ENCODE results near the gene NELFE.
"Not testable (repeated sequence)": the region's sequence is repeated elsewhere in the genome, so short reads cannot be mapped to it uniquely, and the experiment has no call there.

NELFE gene, protein sequence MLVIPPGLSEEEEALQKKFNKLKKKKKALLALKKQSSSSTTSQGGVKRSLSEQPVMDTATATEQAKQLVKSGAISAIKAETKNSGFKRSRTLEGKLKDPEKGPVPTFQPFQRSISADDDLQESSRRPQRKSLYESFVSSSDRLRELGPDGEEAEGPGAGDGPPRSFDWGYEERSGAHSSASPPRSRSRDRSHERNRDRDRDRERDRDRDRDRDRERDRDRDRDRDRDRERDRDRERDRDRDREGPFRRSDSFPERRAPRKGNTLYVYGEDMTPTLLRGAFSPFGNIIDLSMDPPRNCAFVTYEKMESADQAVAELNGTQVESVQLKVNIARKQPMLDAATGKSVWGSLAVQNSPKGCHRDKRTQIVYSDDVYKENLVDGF

DNA sequence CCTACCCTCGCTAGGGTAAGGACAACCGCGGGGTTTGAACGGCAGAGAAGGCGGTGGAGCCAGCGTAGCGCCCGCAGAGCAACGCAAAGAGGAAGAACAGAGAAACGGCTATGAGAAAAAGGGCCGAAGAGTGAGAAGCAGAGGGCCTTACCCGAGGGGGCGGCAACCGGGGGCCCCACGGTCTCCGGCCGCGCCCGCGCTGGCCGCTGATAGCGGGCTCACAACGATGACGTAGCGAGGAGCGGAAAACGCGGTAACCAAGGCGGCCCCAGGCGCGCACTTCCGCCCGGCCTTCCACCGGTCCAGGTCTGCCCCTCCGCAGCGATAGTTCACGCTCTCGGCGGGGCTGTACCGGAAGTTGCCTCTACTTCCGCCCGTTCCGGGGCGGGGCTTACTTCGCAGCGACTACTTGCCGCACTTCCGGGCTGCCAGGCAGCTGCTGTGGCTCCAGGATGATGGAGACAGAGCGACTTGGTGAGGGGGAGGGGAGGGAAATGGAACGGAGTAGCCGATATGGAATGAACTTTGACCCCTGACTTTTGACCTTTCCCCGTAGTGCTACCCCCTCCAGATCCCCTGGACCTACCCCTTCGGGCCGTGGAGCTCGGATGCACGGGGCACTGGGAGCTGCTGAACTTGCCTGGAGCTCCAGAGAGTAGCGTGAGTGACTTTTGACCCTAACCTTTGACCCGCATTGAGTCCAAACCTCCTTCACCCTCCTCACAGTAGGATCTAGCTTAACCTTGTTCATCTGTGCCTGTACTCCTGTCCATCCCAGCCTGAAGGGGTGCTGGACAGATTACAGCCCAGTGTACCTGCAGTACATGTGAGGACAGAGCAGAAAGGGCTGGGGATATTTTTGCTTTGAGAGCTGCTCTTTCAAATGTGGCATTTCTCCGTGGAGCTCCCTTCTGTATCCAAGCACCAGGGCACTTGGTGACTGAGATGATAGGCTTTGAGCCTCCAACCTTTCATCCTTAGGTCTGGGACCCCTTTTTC is at the start of gene NELFE, which contains the start of gene SKIC2:
Gene NELFE, minus strand, starts transcription at position 231 of the 999 bp plus-strand sequence. CDS start 525 bp downstream, outside the sequence.
Gene SKIC2, plus strand, starts transcription at position 435 of the 999 bp plus-strand sequence. Its CDS starts 18 bp downstream, at position 453.
- peak; percentile 87 for FAIRE-seq

DNA sequence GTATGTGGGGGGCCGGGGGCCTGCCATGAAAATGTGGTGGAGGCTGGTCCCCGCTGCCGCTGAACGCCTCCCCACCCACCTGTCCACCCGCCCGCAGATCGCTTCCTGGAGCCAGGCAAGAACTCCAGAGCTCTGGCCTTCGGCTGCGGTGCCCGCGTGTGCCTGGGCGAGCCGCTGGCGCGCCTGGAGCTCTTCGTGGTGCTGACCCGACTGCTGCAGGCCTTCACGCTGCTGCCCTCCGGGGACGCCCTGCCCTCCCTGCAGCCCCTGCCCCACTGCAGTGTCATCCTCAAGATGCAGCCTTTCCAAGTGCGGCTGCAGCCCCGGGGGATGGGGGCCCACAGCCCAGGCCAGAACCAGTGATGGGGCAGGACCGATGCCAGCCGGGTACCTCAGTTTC is 49.3 kb upstream of the NELFE start:
- FAIRE-seq: not testable (repeated sequence)

DNA sequence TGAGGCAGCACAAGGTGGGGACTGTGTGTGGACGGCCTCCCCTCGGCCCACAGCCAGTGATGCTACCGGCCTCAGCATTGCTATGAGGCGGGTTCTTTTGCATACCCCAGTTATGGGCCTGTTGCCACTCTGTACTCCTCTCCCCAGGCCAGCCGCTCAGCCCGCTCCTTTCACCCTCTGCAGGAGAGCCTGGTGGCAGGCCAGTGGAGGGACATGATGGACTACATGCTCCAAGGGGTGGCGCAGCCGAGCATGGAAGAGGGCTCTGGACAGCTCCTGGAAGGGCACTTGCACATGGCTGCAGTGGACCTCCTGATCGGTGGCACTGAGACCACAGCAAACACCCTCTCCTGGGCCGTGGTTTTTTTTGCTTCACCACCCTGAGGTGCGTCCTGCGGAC is 48.3 kb upstream of the NELFE start:
- FAIRE-seq: not testable (repeated sequence)

DNA sequence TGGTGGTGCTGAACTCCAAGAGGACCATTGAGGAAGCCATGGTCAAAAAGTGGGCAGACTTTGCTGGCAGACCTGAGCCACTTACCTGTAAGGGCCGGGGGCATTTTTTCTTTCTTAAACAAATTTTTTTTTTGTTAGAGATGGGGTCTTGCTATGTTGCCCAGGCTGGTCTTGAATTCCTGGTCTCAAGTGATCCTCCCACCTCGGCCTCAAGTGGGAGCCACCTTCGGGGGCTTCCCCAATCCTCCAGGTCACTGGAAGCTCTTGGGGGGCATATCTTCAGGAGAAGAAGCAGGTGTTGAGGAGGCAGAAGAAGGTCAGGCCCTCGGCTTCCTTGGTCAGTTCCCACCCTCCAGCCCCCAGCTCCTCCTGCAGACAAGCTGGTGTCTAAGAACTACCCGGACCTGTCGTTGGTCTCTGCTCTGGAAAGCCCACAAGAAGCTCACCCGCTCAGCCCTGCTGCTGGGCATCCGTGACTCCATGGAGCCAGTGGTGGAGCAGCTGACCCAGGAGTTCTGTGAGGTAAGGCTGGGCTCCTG is 47.3 kb upstream of the NELFE start:
- FAIRE-seq: not testable (repeated sequence)

DNA sequence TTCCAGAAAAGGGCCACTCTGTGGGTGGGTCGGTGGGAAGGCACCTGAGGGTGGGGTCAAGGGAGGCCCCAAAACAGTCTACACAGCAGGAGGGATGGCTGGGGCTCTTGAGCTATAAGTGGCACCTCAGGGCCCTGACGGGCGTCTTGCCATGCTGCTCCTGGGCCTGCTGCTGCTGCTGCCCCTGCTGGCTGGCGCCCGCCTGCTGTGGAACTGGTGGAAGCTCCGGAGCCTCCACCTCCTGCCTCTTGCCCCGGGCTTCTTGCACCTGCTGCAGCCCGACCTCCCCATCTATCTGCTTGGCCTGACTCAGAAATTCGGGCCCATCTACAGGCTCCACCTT is 46.7 kb upstream of the NELFE start:
- FAIRE-seq: not testable (repeated sequence)

DNA sequence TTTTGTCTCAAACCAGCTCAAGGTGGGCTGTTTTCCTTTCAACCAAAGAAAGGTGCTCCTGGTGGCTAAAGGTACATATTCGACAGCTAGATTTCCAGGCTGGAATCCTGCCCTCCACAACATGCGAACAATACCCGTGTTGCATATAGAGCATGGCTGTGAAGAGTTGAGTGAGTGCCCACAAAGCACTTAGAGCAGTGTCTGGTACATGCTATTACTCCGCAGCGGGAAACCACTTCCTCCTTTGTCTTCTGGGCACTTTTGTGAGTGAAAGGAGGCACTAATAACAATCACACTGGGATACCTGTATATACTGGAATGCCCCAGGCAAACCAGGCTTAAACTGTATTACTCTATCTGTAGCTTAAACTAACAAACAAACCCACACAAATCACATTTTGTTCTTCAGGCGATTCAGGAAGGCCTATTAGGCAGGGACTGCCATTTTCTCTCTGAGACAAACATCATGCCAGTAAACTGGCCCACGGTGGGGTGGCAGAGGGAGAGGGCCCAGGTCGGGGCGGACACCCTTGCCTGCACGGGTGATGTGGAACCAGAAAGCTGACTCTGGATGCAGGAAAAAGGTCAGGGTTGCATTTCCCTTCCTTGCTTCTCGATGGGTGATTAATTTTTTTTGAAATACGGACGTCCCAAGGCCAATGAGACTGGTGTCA is 46.2 kb upstream of the NELFE start:
- FAIRE-seq: not testable (repeated sequence)

DNA sequence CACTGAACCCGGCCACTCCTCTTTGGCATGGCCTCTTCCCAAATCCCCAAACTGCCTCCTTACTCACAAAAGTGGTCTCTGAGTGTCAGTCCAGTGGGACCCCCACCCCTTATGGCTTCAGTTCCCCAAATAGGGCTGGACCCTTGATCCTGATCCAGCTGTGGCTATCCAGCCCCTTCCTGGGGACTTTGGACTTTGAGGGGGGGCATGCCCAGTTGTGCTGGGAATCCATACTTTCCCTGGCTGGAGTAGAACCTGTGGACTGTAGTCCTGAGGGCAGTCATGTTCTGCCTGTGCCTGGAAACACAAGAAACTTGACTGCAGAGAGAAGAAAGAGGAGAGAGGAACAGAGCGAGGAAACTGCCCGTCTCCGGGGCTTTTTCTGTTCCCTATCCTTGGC is 45.6 kb upstream of the NELFE start:
- not testable (repeated sequence) for FAIRE-seq

DNA sequence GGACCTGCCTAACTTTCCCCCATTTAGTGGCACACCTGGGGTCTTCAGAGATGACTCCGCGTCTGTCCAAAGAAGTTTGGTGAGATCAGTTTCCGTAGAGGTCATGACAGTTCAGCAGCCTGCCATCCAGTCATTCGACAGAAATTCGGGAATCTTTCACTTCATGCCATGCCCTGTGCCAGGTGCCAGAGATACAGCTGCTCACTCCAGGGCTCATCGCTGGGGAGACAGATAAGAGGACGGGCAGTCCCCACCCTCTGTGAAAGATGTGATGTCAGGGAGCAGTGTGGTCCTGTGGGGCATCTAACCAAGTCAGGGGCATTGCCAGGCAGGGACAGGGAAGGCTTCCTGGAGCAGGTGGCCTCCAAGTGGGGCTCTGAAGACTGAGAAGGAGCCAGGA is 44.5 kb upstream of the NELFE start:
- FAIRE-seq: not testable (repeated sequence)

DNA sequence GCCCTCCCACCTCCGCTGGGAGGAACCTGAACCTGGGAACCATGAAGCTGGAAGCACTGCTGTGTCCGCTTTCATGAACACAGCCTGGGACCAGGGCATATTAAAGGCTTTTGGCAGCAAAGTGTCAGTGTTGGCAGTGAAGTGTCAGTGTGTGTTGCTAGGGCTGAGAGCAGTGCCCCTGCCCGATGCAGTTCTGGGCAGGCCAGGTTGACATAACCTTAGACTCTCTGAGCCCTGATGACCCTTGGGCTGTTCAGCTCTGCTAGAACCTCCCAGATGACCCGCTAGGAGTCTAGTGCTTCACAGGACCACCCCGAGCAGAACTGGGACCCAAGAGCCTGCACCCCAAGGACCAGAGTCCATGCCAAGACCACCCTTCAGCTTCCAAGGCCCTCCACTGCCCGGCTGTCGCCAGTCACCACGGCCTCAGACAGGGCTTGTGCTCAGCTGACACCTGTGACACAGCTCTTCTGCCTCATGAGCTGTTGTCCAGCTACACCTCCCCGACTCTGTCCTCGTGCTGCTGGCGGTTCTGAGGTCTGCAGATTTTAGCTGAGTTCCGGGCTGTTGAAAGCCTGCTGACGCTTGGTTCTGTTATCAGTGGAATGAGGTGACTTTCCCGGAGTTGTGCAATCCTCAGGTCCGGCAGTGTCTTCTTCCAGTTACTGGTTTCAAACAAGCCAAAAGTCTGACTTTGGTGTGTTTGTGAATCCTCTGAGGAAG is 43.9 kb upstream of the NELFE start:
- not testable (repeated sequence) for FAIRE-seq

DNA sequence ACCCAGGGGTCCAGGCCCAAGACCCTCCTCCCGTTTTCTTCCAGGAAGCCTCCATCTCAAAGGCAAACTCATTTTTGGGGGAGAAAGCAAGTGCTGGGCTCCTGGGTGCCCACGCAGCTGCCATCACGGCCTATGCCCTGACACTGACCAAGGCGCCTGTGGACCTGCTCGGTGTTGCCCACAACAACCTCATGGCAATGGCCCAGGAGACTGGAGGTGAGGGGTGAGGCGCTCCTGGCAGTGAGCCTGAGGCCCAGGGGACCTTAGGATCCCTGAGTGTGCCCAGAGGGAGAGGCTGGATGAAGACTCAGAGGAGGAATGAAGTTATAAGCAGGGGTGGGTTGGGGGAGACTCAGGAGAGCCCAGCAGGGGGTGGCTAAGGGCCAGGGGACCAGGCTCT is 37.6 kb upstream of the NELFE start:
- not testable (repeated sequence) for FAIRE-seq

DNA sequence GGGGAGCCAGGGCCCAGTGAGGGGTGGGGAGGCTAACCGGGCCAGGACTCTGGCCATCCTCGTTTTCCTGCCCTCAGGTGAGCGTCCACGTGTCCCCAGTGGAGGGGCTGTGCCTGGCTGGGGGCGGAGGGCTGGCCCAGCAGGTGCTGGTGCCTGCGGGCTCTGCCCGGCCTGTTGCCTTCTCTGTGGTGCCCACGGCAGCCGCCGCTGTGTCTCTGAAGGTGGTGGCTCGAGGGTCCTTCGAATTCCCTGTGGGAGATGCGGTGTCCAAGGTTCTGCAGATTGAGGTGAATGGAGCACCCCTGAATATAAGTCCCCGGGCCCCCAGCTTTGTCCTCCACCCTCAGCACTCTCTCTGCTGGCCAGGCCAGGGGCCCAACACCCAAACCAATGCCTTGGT is 35.6 kb upstream of the NELFE start:
- not testable (repeated sequence) for FAIRE-seq

DNA sequence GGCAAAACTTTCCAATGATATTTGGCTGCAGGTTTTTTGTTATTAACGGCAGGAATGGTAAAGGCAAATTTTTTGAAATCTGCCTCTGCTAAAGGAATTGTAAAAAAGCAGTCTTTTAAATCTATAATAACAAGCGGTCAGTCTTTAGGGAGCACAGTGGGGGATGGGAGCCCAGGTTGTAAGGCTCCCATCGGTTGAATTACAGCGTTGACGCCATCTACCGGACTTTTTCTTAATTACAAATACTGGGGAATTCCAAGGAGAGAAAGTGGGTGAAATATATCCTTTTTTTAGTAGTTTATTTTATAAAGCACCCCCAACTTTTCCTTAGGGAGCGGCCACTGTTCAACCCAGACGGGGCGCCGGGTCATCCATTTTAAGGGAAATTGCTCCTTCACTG is 30.6 kb upstream of the NELFE start:
- FAIRE-seq: not testable (repeated sequence)

DNA sequence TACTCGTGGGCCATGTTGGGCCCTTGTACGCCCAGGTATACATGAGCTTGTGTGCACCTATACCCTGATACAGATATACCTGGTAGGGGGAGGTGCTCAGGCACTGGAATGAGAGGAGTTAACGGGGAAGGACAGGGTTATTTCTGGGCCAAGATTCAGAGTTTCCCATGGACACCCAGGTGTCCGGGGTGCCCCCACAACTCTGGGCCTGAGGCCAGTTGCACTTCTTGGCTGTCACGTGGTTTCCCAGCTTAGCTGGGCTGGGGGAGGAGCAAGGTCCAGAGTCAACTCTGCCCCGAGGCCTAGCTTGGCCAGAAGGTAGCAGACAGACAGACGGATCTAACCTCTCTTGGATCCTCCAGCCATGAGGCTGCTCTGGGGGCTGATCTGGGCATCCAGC is 23.0 kb upstream of the NELFE start, which contains the start of gene C4A:
Gene C4A, plus strand, starts transcription at position 314 of the 400 bp plus-strand sequence. Its CDS starts 51 bp downstream, at position 365.
- not testable (repeated sequence) for FAIRE-seq

DNA sequence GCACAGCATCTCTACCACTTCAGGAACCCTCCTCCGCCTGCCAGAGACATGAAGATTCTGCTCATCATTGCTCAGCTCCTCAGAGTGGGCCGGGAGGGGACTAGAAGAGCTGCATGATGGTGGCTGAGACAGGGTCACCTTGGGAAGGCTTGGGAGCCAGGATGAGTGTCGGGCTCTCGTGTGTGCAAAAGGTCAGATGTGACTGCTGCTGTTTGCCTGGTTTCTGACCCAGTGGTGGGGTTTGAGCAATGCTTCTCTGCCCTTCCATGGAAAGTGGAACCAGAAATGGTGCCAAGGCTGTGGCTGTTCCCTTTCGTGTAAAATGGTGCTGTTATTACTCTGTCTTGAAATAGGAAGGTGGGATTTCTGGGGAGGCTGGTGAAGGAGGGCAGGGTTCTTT is 22.2 kb upstream of the NELFE start:
- FAIRE-seq: not testable (repeated sequence)

DNA sequence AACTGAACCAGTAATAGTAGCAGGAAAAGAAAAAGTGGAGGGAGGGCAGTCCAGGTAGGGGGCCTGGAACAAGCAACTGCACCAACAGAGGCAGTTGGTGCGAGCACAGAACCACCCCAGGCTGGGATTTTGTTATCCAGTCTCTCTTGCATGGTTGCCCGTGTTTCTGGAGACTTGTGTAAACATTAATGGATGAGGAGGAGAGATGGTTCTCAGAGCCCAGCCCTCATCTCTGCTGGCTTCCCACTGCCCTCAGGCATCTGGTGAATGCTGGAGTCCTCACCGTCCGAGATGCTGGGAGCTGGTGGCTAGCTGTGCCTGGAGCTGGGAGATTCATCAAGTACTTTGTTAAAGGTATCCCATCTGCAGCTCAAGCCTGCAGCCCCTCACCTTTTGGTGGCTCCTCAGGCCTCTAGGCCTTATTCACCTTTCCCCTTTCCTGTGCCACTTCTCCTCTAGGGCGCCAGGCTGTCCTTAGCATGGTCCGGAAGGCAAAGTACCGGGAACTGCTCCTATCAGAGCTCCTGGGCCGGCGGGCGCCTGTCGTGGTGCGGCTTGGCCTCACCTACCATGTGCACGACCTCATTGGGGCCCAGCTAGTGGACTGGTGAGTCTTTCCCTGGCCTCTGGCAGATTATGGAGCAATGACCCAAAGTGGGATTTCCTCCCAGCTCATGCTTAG is 21.6 kb upstream of the NELFE start:
- FAIRE-seq: not testable (repeated sequence)

DNA sequence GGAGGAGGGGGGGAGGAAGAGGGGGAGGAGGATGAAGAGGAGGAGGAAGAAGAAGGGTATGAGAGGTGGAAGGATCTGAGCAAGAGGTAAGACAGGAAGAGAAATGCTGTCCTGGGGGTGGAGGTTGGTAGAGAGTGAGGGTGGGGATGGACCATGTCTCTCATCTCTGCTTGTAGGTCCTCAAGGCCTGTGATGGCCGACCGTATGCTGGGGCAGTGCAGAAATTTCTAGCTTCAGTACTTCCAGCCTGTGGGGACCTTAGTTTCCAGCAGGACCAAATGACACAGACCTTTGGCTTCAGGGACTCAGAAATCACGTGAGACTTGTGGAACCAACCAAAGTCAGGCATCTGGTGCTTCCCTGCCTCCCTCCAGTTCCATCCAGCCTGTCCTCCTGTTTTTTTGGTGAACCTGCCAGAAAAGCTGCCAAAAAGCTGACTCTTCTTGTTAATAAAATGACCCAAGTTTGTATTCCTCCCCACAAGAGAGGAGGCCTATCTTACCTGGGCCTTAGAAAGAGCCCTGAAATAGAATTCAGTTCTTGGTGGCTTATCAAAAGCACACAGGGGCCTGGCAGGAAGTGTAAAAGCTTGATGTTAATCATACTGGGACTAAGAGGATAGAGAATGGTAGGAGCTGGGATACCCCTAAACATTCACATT is 20.6 kb upstream of the NELFE start:
- no peak for FAIRE-seq

DNA sequence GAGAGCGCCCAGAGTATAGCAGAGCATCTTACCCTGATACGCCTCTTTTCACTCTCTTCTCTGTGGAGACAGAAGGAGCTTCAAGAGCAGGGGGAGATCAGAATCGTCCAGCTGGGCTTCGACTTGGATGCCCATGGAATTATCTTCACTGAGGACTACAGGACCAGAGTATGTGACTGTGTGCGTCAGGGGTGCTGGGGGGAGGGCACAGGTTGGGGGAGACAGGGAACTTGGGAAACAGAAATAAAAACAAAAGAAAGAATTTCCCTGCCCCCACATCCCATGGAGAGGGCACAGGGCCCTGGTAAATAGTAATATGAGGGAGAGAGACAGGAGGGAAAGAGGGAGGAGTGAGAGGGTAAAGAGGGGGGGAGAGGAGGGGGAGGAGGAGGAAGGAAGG is 20.1 kb upstream of the NELFE start:
- FAIRE-seq: no peak

DNA sequence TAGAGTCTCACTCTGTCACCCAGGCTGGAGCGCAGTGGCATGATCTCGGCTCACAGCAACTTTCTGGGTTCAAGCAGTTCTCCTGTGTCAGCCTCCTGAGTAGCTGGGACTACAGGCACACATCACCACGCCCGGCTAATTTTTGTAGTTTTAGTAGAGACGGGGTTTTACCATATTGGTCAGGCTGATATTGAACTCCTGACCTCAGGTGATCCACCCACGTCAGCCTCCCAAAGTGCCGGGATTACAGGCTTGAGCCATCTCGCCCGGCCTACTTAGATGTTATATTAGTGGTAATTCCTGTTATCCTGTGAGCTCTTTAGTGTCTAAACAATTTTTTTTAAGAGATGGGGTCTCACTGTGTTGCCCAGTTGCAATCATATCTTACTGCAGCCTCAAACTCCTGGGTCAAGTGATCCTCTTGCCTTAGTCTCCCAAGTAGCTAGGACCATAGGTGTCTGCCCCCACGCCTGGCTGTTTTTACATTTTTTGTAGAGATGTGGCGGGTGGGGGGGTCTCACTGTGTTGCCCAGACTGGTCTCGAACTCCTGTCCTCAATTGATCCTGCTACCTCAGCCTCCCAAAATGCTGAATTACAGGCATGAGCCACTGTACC is 19.2 kb upstream of the NELFE start:
- FAIRE-seq: no peak

DNA sequence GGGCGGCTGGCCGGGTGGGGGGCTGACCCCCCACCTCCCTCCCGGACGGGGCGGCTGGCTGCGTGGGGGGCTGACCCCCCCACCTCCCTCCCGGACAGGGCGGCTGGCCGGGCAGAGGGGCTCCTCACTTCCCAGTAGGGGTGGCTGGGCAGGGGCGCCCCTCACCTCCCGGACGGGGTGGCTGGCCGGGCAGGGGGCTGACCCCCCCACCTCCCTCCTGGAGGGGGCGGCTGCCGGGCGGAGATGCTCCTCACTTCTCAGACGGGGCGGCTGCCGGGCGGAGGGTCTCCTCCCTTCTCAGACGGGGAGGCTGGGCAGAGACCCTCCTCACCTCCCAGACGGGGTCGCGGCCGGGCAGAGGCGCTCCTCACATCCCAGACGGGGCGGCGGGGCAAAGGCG is 17.3 kb upstream of the NELFE start:
- not testable (repeated sequence) for FAIRE-seq

Data from endometrium (tissue), 2 donors.